ENCODE measurements around the gene FMN2.
"Not testable (repeated sequence)": the region's sequence is repeated elsewhere in the genome, so short reads cannot be mapped to it uniquely, and the experiment has no call there.

The FMN2 gene

DNA sequence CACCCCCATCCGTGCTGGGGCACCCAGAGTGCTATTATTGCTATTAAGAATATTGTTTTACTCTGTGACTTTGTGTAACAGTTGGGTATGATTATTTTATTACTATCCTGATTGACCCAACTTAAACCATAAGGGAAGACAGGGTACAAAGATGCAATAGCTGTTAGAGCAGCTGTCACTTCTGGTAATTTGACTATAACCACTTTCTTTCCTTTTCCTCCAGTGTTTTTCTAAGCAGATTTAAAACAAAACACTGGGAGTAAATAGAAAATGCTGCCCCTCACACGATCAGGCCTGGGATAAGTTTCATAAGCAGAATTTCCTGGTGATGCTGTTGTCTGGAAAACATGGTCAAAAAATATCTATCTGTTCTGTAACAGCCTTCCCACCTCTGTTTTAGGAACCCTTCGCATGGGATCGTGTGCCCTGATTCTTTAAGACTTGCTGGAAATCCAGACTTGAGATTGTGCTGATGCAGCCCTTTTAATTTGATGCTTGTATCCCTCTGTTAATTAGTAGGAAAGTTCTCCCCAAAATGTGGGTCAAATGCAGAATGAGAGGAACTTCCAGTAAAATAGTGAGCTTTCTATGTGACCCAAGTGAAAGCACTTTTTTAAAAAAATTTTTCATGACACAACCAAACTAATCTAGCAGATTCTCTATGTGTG is 165.3 kb downstream of the FMN2 start:
- H3K27ac ChIP-seq (ENCODE audit: insufficient read depth, low read length, poor library complexity, severe bottlenecking) = no peak overlapping the region
- H3K27me3 ChIP-seq (replicated peaks; ENCODE audit: control insufficient read depth, insufficient read depth, low read length, poor library complexity, severe bottlenecking) = no peaks in the 10 kb centered on the region
- no peak for DNase-seq
- no peaks in the 10 kb centered on the region for H3K4me1 ChIP-seq (ENCODE audit: control insufficient read depth, insufficient read depth, low read length, poor library complexity, severe bottlenecking)
- no peak overlapping the region for H3K4me3 ChIP-seq (ENCODE audit: insufficient read depth, low read depth, low read length, poor library complexity, severe bottlenecking)
- no peaks in the 10 kb centered on the region for H3K9me3 ChIP-seq (ENCODE audit: control insufficient read depth, low read length)
- no peaks in the 10 kb centered on the region for H3K36me3 ChIP-seq (ENCODE audit: control insufficient read depth, insufficient read depth, low read length)

DNA sequence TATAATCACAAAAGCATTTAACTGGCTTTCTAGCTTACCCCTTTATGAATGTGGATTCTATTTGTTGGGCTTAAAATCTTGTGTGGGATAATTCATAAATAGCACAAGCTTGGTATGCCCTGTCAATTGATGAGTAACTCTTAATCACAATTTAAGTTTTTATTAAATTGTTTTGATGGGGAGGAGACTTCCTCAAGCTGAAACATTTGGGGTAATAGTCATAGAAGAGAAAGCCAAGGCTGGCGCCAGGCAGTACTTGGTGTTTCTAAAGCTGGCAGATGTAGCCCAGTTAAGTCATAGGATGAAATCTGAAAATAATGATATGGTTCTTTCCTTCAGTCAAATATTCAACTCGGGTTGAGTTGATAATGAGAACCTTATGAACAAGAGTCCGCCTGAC is 167.2 kb downstream of the FMN2 start:
- no peak for DNase-seq
- no peaks in the 10 kb centered on the region for H3K27me3 ChIP-seq (replicated peaks; ENCODE audit: control insufficient read depth, insufficient read depth, low read length, poor library complexity, severe bottlenecking)
- no peaks in the 10 kb centered on the region for H3K9me3 ChIP-seq (ENCODE audit: control insufficient read depth, low read length)
- H3K4me1 ChIP-seq (ENCODE audit: control insufficient read depth, insufficient read depth, low read length, poor library complexity, severe bottlenecking) = no peaks in the 10 kb centered on the region
- H3K27ac ChIP-seq (ENCODE audit: insufficient read depth, low read length, poor library complexity, severe bottlenecking) = no peak overlapping the region
- H3K36me3 ChIP-seq (ENCODE audit: control insufficient read depth, insufficient read depth, low read length) = no peaks in the 10 kb centered on the region
- no peak overlapping the region for H3K4me3 ChIP-seq (ENCODE audit: insufficient read depth, low read depth, low read length, poor library complexity, severe bottlenecking)

DNA sequence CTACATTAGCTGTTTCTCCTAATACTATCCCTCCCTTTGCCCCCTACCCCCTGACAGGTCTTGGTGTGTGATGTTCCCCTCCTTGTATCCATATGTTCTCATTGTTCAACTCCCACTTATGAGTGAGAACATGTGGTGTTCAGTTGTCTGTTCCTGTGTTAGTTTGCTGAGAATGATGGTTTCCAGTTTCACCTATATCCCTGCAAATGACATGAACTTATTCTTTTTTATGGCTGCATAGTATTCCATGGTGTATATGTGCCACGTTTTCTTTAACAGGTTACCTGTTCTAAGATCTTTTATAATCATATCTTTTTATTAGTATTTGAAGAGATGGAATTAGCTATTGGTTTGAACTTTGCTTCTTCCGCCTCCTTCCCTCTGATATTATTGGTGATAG is 172.8 kb downstream of the FMN2 start:
- H3K27me3 ChIP-seq (replicated peaks; ENCODE audit: control insufficient read depth, insufficient read depth, low read length, poor library complexity, severe bottlenecking); H3K27ac ChIP-seq (ENCODE audit: insufficient read depth, low read length, poor library complexity, severe bottlenecking); H3K9me3 ChIP-seq (ENCODE audit: control insufficient read depth, low read length); H3K4me3 ChIP-seq (ENCODE audit: insufficient read depth, low read depth, low read length, poor library complexity, severe bottlenecking); DNase-seq; H3K36me3 ChIP-seq (ENCODE audit: control insufficient read depth, insufficient read depth, low read length); H3K4me1 ChIP-seq (ENCODE audit: control insufficient read depth, insufficient read depth, low read length, poor library complexity, severe bottlenecking): not testable (repeated sequence)

DNA sequence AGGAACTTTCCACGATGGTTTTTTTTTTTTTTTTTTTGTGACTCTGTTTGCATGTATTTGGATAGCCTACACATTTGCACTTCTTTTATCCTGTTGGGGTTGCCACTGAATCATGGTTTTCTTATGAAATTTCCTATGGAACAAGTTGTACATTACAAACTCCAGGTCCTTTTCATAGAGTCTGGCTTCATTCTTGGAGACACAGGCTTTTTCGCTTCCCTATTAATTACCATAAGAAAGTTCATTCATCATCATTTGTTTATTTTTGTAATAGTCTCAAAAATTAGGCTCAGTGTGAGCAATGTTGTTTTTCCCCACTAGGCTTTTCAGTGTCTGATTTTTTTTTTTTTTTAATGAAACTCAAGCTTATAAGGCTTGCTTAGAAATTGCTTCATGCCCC is 179.4 kb downstream of the FMN2 start:
- Histone ChIP-seq H3K4me3 (ENCODE audit: insufficient read depth, low read depth, low read length, poor library complexity, severe bottlenecking) (no peak overlapping the region), H3K36me3 (ENCODE audit: control insufficient read depth, insufficient read depth, low read length) (no peaks in the 10 kb centered on the region), H3K4me1 (ENCODE audit: control insufficient read depth, insufficient read depth, low read length, poor library complexity, severe bottlenecking) (no peaks in the 10 kb centered on the region), H3K27me3 (replicated peaks; ENCODE audit: control insufficient read depth, insufficient read depth, low read length, poor library complexity, severe bottlenecking) (no peaks in the 10 kb centered on the region), H3K27ac (ENCODE audit: insufficient read depth, low read length, poor library complexity, severe bottlenecking) (no peak overlapping the region), H3K9me3 (ENCODE audit: control insufficient read depth, low read length) (peaks cover 5% of the 10 kb centered on the region)
- DNase-seq = no peak

DNA sequence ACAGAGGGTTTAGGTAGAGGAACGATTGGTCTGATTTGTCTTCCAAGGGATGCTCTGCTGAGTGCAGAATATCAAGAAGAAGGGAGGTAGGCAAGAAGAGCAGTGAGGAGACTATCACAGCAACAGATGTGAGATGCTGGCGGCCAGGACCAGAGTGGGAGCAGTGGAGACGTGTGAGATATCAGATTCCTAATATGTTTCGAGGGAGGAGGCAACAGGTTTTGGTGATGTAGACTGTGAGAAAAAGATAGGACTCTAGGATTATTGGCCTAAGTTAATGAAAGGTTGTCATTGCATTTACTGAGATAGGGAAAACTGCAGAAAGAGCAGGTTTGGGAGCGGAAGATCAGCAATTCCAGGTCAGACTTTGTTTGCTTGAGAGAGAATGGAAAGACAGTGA is 182.9 kb downstream of the FMN2 start:
- Histone ChIP-seq H3K4me1 (ENCODE audit: control insufficient read depth, insufficient read depth, low read length, poor library complexity, severe bottlenecking) (no peaks in the 10 kb centered on the region), H3K9me3 (ENCODE audit: control insufficient read depth, low read length) (peaks cover 5% of the 10 kb centered on the region), H3K4me3 (ENCODE audit: insufficient read depth, low read depth, low read length, poor library complexity, severe bottlenecking) (no peak overlapping the region), H3K36me3 (ENCODE audit: control insufficient read depth, insufficient read depth, low read length) (no peaks in the 10 kb centered on the region), H3K27me3 (replicated peaks; ENCODE audit: control insufficient read depth, insufficient read depth, low read length, poor library complexity, severe bottlenecking) (no peaks in the 10 kb centered on the region), H3K27ac (ENCODE audit: insufficient read depth, low read length, poor library complexity, severe bottlenecking) (no peak overlapping the region)
- DNase-seq = no peak

DNA sequence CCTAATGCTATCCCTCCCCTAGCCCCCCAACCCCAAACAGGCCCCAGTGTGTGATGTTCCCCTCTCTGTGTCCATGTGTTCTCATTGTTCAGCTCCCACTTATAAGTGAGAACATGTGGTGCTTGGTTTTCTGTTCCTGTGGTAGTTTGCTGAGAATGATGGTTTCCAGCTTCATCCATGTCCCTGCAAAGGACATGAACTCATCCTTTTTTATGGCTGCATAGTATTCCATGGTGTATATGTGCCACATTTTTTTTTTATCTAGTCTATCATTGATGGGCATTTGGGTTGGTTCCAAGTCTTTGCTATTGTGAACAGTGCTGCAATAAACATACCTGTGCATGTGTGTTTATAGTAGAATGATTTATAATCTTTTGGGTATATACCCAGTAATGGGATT is 183.5 kb downstream of the FMN2 start:
- not testable (repeated sequence) for H3K4me1 ChIP-seq (ENCODE audit: control insufficient read depth, insufficient read depth, low read length, poor library complexity, severe bottlenecking); H3K4me3 ChIP-seq (ENCODE audit: insufficient read depth, low read depth, low read length, poor library complexity, severe bottlenecking); H3K27me3 ChIP-seq (replicated peaks; ENCODE audit: control insufficient read depth, insufficient read depth, low read length, poor library complexity, severe bottlenecking); H3K27ac ChIP-seq (ENCODE audit: insufficient read depth, low read length, poor library complexity, severe bottlenecking); H3K9me3 ChIP-seq (ENCODE audit: control insufficient read depth, low read length); H3K36me3 ChIP-seq (ENCODE audit: control insufficient read depth, insufficient read depth, low read length); DNase-seq

DNA sequence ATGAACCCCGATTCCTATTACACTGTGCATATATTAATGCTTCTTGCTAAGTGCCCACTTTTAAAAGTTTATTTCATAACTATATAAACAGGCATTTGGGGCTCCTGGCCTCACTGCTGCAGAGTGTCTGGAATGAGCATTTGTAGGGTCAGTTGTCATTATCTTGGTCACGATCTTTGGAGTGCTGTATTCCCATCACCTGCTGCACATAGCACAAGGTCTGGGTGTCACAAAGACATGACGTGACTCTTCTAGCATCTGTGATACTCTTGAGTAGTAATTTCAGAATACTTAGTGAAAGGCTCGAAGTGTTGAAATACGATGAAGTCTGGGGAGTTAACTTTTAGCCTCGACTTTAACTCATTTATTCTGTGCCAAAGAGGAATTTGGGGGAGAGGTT is 186.4 kb downstream of the FMN2 start:
- no peak overlapping the region for H3K4me3 ChIP-seq (ENCODE audit: insufficient read depth, low read depth, low read length, poor library complexity, severe bottlenecking)
- no peak for DNase-seq
- no peak overlapping the region for H3K27ac ChIP-seq (ENCODE audit: insufficient read depth, low read length, poor library complexity, severe bottlenecking)
- H3K27me3 ChIP-seq (replicated peaks; ENCODE audit: control insufficient read depth, insufficient read depth, low read length, poor library complexity, severe bottlenecking) = no peaks in the 10 kb centered on the region
- no peaks in the 10 kb centered on the region for H3K9me3 ChIP-seq (ENCODE audit: control insufficient read depth, low read length)
- H3K36me3 ChIP-seq (ENCODE audit: control insufficient read depth, insufficient read depth, low read length) = no peaks in the 10 kb centered on the region
- H3K4me1 ChIP-seq (ENCODE audit: control insufficient read depth, insufficient read depth, low read length, poor library complexity, severe bottlenecking) = no peaks in the 10 kb centered on the region

DNA sequence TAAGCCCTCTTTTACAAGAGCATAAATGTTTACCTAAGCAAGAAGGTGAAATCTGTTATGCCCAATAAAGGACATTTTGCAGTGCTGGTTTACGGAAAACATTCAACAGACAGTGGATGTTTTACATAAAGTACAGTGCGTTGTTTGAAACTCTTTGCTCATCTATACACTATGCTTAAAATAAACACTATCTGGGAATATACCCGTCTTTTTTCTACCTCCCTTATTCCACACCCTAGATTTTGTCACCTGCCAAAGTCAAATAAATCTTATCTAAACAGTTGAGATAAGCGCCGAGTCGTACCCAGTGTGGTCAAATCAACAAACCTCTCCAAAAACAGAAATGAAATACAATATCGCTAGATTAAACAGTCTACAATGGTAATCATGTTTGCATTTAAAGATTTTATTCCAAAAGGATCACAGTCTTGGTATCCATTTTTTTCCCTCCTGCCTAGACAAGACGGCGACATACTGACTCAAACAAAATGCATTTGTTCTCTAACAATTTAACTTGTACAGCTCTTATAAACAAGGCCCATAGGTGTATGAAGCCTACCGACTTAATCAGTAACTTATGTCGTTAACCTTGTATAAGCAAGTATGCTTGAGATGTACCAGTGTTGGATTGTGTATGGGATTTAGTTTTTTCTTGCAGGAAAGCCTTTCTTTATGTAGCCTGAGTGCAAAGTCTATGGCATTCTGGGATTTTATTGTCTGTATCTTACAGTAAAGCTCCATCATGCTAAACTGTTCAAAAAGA is 189.1 kb downstream of the FMN2 start:
- Histone ChIP-seq H3K4me3 (ENCODE audit: insufficient read depth, low read depth, low read length, poor library complexity, severe bottlenecking) (no peak overlapping the region), H3K27me3 (replicated peaks; ENCODE audit: control insufficient read depth, insufficient read depth, low read length, poor library complexity, severe bottlenecking) (no peaks in the 10 kb centered on the region), H3K4me1 (ENCODE audit: control insufficient read depth, insufficient read depth, low read length, poor library complexity, severe bottlenecking) (no peaks in the 10 kb centered on the region), H3K36me3 (ENCODE audit: control insufficient read depth, insufficient read depth, low read length) (no peaks in the 10 kb centered on the region), H3K9me3 (ENCODE audit: control insufficient read depth, low read length) (no peaks in the 10 kb centered on the region), H3K27ac (ENCODE audit: insufficient read depth, low read length, poor library complexity, severe bottlenecking) (no peak overlapping the region)
- DNase-seq = no peak

DNA sequence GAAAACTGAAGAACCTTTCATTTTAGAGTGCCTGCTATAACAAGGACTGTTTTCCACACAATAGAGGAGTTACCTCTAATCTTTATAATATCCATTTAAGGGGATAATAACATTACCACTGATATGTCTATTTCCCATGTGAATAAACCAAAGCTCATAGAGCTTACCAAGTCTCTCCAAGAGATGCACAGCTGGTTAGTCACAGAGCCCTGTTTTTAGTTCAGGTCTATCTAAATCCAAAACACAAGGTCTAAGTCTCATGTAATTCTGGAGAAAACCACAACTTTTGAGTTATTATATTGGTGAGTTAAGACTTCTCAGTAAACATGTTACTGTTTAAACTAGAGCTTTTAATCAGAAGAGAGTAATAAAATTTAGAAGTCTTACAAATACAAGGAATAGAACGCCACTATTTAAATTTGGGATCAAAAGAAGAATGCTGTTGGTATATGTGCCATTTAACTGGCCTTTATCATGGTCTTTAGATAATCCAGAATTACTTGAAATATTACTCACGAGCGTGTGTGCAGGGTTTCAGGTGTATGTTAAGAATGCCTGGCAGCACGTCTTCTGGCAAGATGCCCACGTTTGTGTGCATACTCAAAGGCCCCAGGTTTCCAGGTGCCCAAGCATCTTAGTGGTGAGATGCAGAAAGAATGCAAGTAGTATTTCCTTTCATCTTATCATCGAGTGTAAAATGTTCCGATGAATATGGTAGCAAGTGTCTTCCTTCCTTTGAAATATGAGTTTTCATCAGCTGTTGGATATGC is 190.6 kb downstream of the FMN2 start:
- H3K9me3 ChIP-seq (ENCODE audit: control insufficient read depth, low read length) = no peaks in the 10 kb centered on the region
- H3K27me3 ChIP-seq (replicated peaks; ENCODE audit: control insufficient read depth, insufficient read depth, low read length, poor library complexity, severe bottlenecking) = no peaks in the 10 kb centered on the region
- no peak for DNase-seq
- no peak overlapping the region for H3K27ac ChIP-seq (ENCODE audit: insufficient read depth, low read length, poor library complexity, severe bottlenecking)
- no peaks in the 10 kb centered on the region for H3K36me3 ChIP-seq (ENCODE audit: control insufficient read depth, insufficient read depth, low read length)
- H3K4me3 ChIP-seq (ENCODE audit: insufficient read depth, low read depth, low read length, poor library complexity, severe bottlenecking) = no peak overlapping the region
- H3K4me1 ChIP-seq (ENCODE audit: control insufficient read depth, insufficient read depth, low read length, poor library complexity, severe bottlenecking) = no peaks in the 10 kb centered on the region
